Superior temporal gyrus (tissue), 1 donor: Measurements from ENCODE around the gene DISP3.

Experiments used
- DNase-seq: peaks from one replicate; pipeline ENCODE4 v3.0.0-alpha.2; 2016; ENCODE audit errors: extremely low spot score

The DISP3 gene

GRCh38 chr1:11515368-11516300, 36.7 kb downstream of the DISP3 start:
- no peak for DNase-seq

GRCh38 chr1:11516961-11517635, 38.1 kb downstream of the DISP3 start:
- DNase-seq: no peak

DNA sequence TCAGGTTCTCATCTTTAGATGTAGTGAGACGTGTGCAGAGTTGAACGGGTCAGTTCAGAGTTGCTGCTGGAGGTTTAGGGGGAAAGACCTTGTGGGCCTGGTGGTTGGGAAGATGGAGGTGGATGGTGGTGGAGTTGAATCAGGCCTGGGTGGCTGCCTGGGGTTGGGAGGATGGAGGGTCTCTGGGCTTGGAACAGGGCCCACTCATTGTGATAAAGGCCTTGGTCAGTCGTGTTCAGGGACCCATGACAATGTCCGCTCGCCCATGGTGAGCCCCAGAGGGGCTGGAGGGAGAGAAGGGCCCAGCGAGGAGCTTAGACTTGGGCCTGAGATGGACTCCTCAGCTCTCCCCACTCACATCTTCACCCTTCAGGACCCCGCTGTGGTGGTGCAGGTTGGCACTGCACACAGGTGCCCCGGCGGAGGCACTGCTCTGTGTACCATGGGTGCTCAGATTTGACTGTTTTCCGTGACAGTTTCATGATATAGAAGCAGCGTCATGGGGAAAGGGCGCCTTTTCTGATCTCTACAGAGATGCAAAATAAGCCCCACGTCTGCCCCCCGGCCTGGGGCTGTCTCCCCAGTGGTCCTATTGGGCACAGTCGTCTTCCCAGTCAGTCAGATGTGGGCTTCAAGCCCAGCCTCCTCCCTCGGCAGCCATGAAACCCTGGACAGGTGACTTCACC, 39.2 kb downstream of the DISP3 start:
- DNase-seq: no peak

DNA sequence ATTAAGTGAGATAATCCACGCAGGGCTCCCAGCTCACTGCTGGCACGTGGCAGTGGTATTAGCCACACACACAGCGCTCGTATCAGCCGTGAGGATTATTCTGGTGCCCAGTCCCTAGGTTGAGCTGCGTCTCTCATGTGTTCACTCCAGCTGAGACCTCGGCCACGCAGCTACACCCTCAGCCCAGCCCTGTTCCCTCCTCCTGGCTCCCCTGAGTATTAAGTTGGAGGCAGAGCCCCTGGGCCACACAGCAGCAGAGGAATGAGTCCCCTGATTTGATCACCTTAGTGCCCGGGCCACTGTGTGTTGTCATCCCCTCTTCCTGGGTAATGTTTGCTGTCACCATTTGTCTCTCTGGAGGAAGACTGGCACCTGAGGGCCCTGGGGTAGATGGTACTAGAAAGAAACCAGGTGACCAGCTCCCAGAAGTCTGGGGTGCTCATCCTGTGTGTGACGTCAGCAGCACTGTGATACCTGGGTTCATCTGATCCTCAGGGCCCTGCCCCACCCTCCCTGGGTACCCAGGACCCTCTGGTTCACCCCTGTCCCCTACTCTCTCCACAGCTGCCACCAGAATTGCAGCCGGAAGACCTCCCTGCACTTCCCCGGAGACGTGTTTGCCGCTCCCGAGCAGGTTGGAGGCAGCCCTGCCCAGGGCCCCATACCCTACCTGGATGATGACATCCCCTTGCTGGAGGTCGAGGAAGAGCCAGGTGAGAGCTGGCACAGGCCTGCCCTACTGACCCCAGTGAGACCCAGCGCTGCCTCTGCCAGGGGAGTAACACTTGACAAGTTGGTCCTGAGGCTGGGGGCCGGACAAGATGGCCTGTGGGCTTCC, 40.1 kb downstream of the DISP3 start:
- DNase-seq: no peak

- no peak for DNase-seq
Observed at GRCh38 chr1:11519629-11520031, 40.7 kb downstream of the DISP3 start.

GRCh38 chr1:11520531-11521233, 41.7 kb downstream of the DISP3 start:
- no peak for DNase-seq

DNA sequence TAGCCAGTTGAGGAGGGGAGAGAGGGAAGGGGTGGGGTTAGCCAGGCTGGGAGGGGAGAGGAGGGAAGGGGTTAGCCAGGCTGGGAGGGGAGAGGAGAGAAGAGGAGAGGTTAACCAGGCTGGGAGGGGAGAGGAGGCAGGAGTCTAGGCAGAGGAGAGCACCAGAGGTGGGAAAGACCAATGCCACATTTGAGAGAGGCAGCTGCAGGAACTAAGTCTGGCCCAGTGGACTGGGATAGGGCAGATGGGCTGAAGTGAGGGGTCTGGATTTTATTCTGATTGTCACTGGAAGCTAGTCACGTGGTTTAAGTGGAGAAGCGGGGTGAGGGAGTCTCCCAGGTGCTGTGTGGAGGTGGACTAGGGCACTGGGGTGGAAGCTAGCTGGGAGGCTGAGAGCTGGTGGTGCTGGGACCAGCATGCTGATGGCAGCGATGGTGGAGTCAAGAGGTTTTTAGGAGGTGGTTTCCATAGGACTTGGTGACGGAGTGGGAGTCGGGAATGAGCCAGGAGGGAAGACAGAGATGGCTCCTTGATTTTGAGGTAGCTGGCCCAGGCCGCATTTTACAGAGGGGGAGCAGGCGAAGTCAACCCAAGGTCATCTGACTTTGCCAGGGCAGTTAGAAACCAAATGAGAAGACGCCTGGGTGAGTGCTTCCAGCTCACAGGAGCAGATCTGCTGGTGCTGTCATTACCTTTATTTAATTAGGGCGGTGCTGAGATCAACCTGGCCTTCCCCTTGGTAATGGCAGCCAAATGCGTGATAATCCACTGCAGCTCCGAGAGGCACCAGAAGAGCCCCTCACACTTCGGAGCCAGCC, 42.8 kb downstream of the DISP3 start:
- no peak for DNase-seq

- DNase-seq: no peak
Observed at GRCh38 chr1:11522400-11523235, 43.7 kb downstream of the DISP3 start.

DNA sequence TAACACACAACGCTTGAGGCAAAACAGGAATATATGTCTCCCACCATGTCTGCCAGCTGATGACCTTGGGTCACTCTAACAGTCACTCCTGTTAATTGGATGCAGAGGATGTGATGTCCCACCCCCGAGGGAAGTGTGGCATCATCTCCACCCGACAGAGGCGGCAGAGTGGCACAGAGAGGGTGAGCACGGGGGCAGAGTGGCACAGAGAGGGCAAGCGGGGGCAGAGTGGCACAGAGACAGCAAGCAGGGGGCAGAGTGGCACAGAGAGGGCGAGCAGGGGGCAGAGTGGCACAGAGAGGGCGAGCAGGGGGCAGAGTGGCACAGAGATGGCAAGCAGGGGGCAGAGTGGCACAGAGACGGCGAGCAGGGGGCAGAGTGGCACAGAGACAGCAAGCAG, 44.3 kb downstream of the DISP3 start:
- DNase-seq: no peak

GRCh38 chr1:11523746-11524464, 45.0 kb downstream of the DISP3 start:
- DNase-seq: no peak

GRCh38 chr1:11524465-11525150, 45.7 kb downstream of the DISP3 start:
- DNase-seq: no peak

GRCh38 chr1:11525151-11525505, 46.2 kb downstream of the DISP3 start:
- DNase-seq: no peak

DNA sequence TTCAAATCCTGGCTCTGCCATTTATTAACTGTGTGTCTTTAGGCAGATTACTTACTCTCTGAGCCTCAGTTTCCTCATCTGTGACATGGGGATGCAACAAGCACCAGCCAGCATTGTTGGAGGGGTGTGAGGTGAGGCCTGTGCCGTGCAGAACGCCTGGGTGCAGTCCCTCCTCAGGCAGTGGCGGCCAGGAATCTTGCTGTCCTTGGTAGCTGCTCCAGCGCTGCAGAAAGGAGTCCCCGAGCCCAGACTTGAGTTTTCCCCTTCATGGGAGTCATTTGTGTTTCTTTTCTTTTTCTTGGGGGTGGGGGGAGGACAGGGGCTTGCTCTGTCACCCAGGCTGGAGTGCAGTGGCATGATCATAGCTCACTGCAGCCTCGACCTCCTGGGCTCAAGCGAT, 46.6 kb downstream of the DISP3 start:
- no peak for DNase-seq

GRCh38 chr1:11526071-11526895, 47.3 kb downstream of the DISP3 start:
- no peak for DNase-seq

DNA sequence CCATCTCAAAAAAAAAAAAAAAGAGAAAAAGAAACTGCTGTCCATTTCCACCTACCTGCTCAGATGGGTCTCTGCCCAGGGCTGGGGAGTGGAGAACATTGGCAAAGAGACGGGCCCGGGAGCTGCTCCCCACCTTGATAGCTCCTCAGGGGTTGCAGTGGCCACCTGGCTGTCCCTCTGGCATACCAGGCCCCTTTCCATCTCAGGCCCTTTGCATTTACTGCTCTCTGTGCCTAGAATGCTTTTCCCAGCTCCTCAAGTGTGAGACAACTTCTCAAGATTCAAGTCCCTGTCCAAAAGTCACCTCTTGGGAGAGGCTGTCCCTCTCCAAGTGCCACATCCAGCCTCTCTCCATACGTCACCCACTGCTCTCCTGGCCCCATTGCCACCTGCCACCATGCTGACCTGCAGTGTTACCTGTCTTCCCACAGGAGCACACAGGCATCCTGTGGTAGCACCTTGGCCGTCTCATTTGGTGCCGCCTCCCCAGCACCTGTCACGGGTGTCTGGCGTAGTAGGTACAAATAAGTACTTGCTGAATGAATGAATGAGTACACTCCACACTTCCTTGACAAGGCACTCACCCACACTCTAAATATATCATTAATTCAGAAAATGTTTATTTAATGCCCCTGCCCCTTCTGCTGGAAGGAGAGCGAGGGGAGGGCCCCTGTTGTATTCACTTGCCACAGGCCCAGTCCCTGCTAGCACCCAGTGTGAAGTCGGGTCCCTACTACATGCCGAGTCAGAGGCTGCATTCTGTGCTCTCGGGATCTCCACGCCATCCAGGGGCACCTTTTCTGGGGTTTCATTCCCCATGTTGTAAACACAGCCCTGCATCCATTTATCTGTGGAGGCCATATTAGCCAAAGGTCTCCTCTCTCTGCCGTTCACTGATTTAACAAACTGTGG, 48.8 kb downstream of the DISP3 start:
- no peak for DNase-seq
